Natural killer cell (primary cell): ENCODE data around the gene LRRC58. TPM values are rescaled to one million over a fixed set of nuclear protein-coding genes. Genes with fewer than 3 reads are reported as not detected.
A peak's percentile ranks its signal among the peaks of the same experiment; 100 is the strongest.

ENCODE experiments used
- ATAC-seq, 3 donors: fragments of 150-1000 bp in 2 of 3; fragments of 200-7000 bp in 1 of 3; cut with Tn5 transposase; 1 replicate in 1 of 3; 2 replicates in 2 of 3; pipeline ENCODE4 v1.10.0; 2021; ENCODE audit warnings: mild to moderate bottlenecking in 2 of 3, moderate library complexity in 2 of 3
- DNase-seq, 2 donors: peaks; one replicate each; pipeline versions ENCODE4 v3.0.0 to v3.0.0-alpha.2; 2013 to 2021; ENCODE audit warnings: mixed read lengths in 1 of 2
- H3K27ac ChIP-seq: one replicate; pipeline ENCODE4 v1.5.1; 2013; ENCODE audit warnings: mild to moderate bottlenecking, low read length
- H3K27me3 ChIP-seq: one replicate; pipeline ENCODE4 v1.6.1; 2013; ENCODE audit warnings: low read length; ENCODE audit not compliant: control insufficient read depth, insufficient read depth
- H3K36me3 ChIP-seq: one replicate; pipeline ENCODE4 v1.6.1; 2013; ENCODE audit warnings: low read length; ENCODE audit not compliant: control insufficient read depth, insufficient read depth
- H3K4me1 ChIP-seq: one replicate; pipeline ENCODE4 v1.6.1; 2013; ENCODE audit warnings: low read length; ENCODE audit not compliant: control insufficient read depth, insufficient read depth
- H3K4me3 ChIP-seq: one replicate; pipeline ENCODE4 v1.5.1; 2013; ENCODE audit warnings: low read length
- H3K9me3 ChIP-seq: one replicate; pipeline ENCODE4 v1.6.1; 2013; ENCODE audit warnings: low read length; ENCODE audit not compliant: control insufficient read depth, insufficient read depth
- H3K27ac Mint-ChIP-seq, 2 donors: one replicate each; pipeline ENCODE4 v1.8.0; 2022; ENCODE audit warnings: mild to moderate bottlenecking in 2 of 2, mixed read lengths in 2 of 2, moderate library complexity in 1 of 2
- H3K27me3 Mint-ChIP-seq, 2 donors: one replicate each; pipeline ENCODE4 v1.8.0; 2022; ENCODE audit warnings: low read depth in 2 of 2, mixed read lengths in 2 of 2
- H3K36me3 Mint-ChIP-seq: one replicate; pipeline ENCODE4 v1.8.0; 2022; ENCODE audit warnings: mixed read lengths
- H3K4me1 Mint-ChIP-seq, 2 donors: one replicate each; pipeline ENCODE4 v1.8.0; 2022; ENCODE audit warnings: mixed read lengths in 2 of 2
- H3K4me3 Mint-ChIP-seq: one replicate; pipeline ENCODE4 v1.8.0; 2022; ENCODE audit warnings: mild to moderate bottlenecking, moderate library complexity, mixed read lengths
- H3K9me3 Mint-ChIP-seq, 2 donors: one replicate each; pipeline ENCODE4 v1.8.0; 2022; ENCODE audit warnings: mixed read lengths in 2 of 2
- CTCF ChIP-seq: fragments of 200-600 bp; IDR thresholded peaks from one replicate; pipeline ENCODE4 v1.8.0; 2022; ENCODE audit warnings: antibody characterized with exemption
- WGBS: methylation state at CpG from one replicate; pipeline ENCODE4 v1.1.7; 2013; ENCODE audit warnings: missing lambda C conversion rate; ENCODE audit not compliant: insufficient coverage; 5-methylcytosine and 5-hydroxymethylcytosine counted together
- intact Hi-C: fragments of 100-400 bp; cut with micrococcal nuclease; formaldehyde crosslinking; loops from one replicate; pipeline ENCODE4 v1.14.2; 2022
- total RNA-seq, 4 donors: library from RNA; stranded (reverse); fragments of 120-200 nt in 1 of 4; gene quantifications; one replicate each; pipeline versions ENCODE4 v1.2.3 to v1.2.4, GENCODE V29; 2013 to 2022

LRRC58 gene
- total RNA-seq, 3 donors from 2014 or later (not counting 1 experiment from before 2014, with no cell fraction given): 17.0 to 21.8 (median 18.2) TPM

- Histone ChIP-seq H3K36me3 (no peaks in the 10 kb centered on the region), H3K27me3 (no peaks in the 10 kb centered on the region), H3K27ac (no peak overlapping the region), H3K4me3 (no peak overlapping the region), H3K4me1 (no peaks in the 10 kb centered on the region), H3K9me3 (no peaks in the 10 kb centered on the region)
- H3K27me3 Mint-ChIP-seq: peaks cover 37 to 39% of the 10 kb centered on the region in 2 donors
- no peak for ATAC-seq
- no peaks in the 10 kb centered on the region for H3K36me3 Mint-ChIP-seq
- H3K4me1 Mint-ChIP-seq: no peaks in the 10 kb centered on the region
- DNase-seq: no peak
- no peak for TF ChIP-seq CTCF
- no peak overlapping the region for H3K27ac Mint-ChIP-seq
- no peaks in the 10 kb centered on the region for H3K9me3 Mint-ChIP-seq
- intact Hi-C loops: no loop called here
- 76% methylated on average over 1 of the region's 1 CpG for WGBS
- H3K4me3 Mint-ChIP-seq: no peak overlapping the region
Measured at GRCh38 chr3:120364101-120364500, 14.9 kb upstream of the LRRC58 start.

- H3K4me3 Mint-ChIP-seq: no peak overlapping the region
- H3K4me1 Mint-ChIP-seq: no peaks in the 10 kb centered on the region
- H3K27ac Mint-ChIP-seq: no peak overlapping the region
- no peak for ATAC-seq
- Histone ChIP-seq H3K4me3 (no peak overlapping the region), H3K4me1 (no peaks in the 10 kb centered on the region), H3K27me3 (no peaks in the 10 kb centered on the region), H3K9me3 (no peaks in the 10 kb centered on the region), H3K36me3 (no peaks in the 10 kb centered on the region), H3K27ac (no peak overlapping the region)
- H3K27me3 Mint-ChIP-seq: peaks cover 27 to 59% of the 10 kb centered on the region in 2 donors
- no peaks in the 10 kb centered on the region for H3K9me3 Mint-ChIP-seq
- TF ChIP-seq CTCF: no peak
- no peaks in the 10 kb centered on the region for H3K36me3 Mint-ChIP-seq
- DNase-seq: peak in 1 of 2 donors; percentile 20
- intact Hi-C loops: no loop called here
Measured at GRCh38 chr3:120357807-120358206, 8.7 kb upstream of the LRRC58 start.

GRCh38 chr3:120355486-120355885, 6.3 kb upstream of the LRRC58 start:
- DNase-seq (no peak), ATAC-seq (no peak)
- Mint-ChIP-seq H3K9me3 (no peaks in the 10 kb centered on the region), H3K4me1 (no peaks in the 10 kb centered on the region), H3K4me3 (no peak overlapping the region), H3K27me3 (peaks cover 18 to 53% of the 10 kb centered on the region in 2 donors), H3K36me3 (no peaks in the 10 kb centered on the region), H3K27ac (no peak overlapping the region)
- WGBS: no CpG with 5 or more reads among the region's 1 CpG
- H3K27me3 ChIP-seq: no peaks in the 10 kb centered on the region
- TF ChIP-seq CTCF: no peak
- H3K9me3 ChIP-seq: no peaks in the 10 kb centered on the region
- no peak overlapping the region for H3K4me3 ChIP-seq
- intact Hi-C loops: no loop called here
- no peak overlapping the region for H3K27ac ChIP-seq
- H3K36me3 ChIP-seq: no peaks in the 10 kb centered on the region
- H3K4me1 ChIP-seq: no peaks in the 10 kb centered on the region

GRCh38 chr3:120353463-120353862, 4.3 kb upstream of the LRRC58 start:
- intact Hi-C loops: no loop called here
- no peak overlapping the region for H3K27ac ChIP-seq
- no peaks in the 10 kb centered on the region for H3K9me3 Mint-ChIP-seq
- no peak overlapping the region for H3K4me3 Mint-ChIP-seq
- H3K27ac Mint-ChIP-seq: no peak overlapping the region
- H3K27me3 Mint-ChIP-seq: peaks cover 16 to 44% of the 10 kb centered on the region in 2 donors
- no peaks in the 10 kb centered on the region for H3K9me3 ChIP-seq
- no peaks in the 10 kb centered on the region for H3K36me3 Mint-ChIP-seq
- peaks cover 7 to 8% of the 10 kb centered on the region in 2 donors for H3K4me1 Mint-ChIP-seq
- H3K4me3 ChIP-seq: no peak overlapping the region
- no peaks in the 10 kb centered on the region for H3K36me3 ChIP-seq
- peaks cover 7% of the 10 kb centered on the region for H3K4me1 ChIP-seq
- no peak for TF ChIP-seq CTCF
- DNase-seq (no peak), ATAC-seq (no peak)
- H3K27me3 ChIP-seq: no peaks in the 10 kb centered on the region
